GM21619 (cell line): ENCODE data around the gene ZNF576.
"Not testable (repeated sequence)": the region's sequence is repeated elsewhere in the genome, so short reads cannot be mapped to it uniquely, and the experiment has no call there.

Source experiments
- ATAC-seq: cut with Tn5 transposase; IDR thresholded peaks from one replicate; pipeline ENCODE4 v1.9.1; 2021; ENCODE audit not compliant: unreplicated experiment

The ZNF576 gene

DNA sequence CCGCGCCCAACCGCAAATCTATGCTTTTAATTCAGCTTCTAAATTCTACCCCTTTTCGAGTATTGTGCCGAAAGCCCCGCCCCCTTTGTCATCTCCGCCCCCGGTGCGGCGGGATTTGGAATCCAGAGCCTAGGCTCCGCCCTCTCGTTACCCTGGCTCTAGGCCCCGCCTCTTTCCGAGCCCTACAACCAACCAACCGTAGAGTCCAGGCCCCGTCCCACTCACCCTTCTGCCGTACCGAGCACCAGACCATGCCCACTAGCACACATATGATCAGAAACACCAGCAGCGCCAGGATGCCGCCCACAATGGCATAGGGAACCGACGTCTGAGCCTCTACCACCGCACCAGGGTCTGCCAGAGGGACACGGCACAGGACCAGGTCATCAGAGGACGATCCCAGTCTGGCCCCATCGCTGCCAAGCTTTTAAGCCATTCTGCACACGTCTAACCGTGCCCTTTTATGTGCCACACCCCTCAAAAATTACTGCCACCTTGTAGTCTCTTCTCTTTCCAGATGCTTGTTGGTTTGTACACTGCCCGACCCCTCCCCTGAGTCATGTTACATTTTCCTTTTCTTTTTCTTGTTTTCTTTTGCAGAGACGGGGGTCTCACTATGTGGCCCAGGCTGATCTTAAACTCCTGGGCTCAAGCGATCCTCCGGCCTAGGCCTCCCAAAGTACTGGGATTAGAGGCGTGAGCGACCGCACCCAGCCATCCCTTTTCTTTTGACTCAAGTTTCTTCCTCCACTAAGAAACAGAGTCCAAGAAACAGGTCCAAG, 27.7 kb downstream of the ZNF576 start:
- no peak for ATAC-seq

DNA sequence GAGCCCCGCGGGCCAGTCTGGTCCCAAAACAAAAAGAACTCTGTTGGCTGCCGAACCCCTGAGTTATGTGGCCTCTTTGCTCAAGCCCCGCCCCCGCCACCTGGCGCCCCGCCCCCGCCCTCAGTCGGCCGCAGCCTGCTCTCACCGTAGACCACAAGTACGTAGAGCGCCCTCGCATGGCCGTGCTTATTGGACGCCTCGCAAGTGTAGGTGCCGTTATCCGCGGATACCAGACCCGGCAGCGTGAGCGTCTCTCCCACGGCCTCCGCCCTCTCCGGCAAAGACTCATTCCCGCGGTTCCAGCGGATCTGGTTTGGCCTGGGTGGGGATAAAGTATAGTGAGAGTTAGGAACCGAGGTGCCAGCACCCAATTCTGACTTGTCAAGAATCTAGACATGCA, 28.5 kb downstream of the ZNF576 start:
- ATAC-seq: no peak

DNA sequence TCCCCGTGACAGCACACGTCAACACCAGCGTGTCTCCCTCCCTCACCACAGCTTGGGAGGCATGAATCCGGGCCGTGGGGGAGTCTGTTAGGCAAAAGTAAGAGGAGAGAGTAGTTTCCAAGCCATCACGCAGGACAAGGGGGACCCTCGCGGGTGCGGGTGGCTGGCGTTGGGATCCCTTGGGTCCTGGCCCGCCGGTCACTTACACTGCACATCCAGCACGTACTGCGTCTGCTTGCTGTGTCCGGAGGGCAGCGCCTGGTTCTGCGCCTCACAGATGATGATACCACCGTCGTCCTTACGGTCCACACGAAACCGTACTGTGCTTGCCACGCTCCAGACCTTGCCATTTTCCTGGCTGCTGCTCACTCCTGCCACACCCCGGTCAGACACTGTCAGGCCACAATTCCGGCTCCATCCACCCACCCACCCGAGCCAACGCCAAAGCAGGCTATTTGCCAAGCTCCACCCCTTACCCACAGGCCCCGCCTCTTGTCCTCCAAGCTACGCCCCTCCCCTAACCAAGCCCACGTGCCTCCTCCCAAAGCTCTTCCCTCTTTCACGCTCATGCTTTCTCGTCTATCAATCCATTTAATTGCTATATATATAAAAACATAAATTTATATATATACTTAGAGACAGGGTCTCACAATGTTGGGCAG, 29.7 kb downstream of the ZNF576 start:
- no peak for ATAC-seq

DNA sequence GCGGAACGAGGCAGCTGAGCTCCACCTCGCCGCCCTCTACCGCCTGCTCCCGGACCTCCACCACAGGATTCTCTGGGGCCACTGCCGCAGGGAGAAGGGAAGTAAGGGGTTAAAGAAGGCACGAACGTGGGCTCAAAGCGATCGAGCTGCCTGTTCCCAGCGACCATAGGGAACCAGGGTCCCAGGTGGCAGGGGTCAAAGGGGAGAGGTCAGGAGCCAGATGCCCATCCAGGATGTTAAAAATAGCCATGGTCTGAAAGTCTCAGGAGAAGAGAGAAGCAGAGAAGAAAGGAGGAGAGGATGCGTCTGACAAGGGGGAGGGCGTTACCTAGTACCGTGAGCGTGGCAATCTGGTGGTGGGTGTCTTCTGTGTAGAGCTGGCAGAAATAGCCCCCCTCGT, 30.4 kb downstream of the ZNF576 start:
- no peak for ATAC-seq

DNA sequence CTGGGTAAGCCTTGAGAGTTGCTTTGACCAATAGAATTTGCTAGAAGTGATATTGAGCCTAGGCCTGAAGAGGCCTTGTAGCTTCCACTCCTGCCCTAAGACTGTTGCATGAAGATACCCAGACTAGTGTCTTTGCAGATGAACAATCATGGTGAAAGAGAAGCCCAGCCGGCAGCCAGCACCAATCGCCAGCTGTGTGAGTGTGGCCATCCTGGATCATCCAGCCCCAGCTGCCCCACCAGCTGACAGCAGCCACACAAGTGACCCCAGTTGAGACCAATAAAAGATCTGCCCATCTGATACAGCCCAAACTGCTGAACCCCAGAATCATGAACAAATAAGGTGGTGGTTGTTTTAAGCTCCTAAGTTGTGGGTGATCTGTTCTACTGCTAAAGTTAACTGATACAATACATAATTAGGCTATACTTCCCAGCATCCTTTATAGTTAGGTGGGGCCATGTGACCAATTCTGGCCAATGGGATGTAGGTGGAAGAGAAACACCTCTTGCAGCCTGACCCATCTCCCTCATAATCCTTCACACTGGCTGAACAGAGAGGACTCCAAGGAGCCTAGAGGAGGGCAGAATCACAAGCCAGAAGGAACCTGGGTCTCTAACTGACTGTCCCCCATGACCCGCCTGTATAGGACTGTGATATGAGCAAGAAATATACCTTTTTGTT, 32.4 kb downstream of the ZNF576 start:
- ATAC-seq: no peak

DNA sequence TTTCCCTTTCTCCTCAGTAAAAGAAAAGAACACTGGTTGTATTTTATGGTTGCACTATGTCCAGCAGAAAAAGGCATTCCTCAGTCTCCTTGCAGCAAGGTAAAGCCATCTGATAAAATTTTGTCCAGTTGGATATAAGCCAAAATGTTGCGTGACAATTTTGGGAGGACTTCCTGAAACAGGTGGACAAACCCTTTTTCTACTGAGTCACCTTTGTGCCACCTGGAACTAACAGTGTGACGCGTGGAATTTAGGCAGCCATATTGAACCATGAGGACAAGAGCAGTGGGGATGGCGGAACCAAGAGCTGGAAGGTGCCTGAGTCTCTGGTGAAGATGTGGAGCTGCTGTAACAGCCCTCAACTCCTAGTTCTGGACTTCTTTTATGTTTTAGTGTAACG, 35.1 kb downstream of the ZNF576 start:
- no peak for ATAC-seq

DNA sequence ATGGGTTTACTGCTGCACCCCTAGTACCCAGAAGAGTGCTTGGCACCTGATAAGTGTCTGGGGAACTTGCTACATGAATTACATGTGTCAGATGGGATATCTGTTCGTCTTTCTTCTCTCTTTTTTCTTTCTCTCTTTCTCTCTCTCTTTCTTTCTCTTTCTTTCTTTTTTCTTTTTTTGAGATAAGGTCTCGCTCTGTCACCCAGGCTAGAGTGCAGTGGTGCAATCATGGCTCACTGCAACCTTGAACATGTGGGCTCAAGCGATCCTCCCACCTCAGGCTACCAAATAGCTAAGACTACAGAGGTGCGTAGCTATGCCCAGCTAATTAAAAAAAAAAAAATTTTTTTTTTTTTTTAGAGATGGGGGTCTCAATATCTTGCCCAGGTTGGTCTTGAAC, 37.1 kb downstream of the ZNF576 start:
- ATAC-seq: no peak

DNA sequence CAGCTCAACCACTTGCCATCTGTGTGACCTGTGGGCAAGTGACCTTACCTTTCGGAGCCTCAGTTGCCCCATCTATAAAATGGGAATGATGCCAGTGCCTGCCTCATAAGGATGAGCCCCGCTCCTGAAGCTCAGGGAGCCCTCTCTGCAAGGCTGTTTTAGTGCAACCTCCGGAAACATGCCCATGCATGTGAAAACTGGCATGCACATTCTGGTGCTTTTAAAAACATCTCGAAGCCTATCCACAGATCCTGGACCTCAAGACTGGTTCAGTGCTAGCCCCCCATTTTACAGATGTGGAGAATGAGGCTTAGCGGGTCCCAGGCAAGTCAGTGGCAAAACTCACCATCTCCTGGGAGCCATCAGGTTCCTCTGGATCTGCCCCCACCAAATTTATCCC, 37.7 kb downstream of the ZNF576 start:
- ATAC-seq: no peak

DNA sequence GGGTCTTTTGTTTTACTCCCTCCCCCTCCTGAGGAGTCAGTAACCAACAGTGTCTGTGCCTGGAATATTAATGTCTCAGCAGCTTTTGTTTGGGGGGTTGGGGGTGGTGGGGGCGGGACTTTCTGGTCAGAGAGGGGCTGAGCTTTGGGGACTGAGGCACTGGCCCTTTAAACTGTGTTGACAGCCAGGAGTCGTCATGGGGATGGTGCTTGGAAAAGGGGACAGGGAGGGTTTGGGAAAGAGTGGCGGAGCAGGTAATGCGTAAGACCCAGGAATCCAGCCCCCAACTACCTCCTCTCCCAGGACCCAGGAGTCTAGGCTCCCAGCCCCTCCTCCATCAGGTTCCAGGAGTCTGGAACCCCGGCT, 38.1 kb downstream of the ZNF576 start:
- no peak for ATAC-seq

DNA sequence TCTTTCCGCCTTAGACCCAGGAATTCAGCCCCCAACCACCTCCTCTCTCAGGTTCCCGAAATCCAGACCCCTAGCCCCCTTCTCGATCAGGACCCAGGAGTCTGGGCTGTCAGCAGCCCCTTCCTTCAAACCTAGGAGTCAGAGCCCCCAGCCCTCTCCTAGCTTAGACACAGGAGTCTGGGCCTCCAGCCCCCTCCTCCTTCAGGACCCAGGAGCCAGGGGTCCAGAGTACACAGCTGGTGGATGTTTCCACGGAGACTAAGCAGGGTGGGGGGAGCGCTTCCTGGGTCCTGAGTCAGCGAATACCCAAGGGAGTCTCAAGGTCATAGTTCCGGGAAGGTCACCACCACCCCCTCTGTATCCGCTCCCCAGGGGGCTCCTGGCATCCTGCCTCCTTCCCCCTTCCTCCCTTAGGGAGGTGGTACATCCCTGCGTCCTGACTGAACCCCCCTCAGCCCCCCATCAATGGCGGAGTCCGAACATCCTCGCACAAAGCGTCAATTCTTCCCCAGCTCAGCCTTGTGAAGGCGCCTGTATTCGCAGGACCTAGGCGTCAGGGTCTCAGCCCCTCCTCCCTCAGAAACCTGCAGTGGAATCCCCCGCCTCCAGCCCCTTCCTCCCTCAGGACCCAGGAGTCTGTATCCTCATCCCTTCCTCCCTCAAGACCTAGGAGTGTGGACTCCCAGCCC, 38.6 kb downstream of the ZNF576 start:
- no peak for ATAC-seq

DNA sequence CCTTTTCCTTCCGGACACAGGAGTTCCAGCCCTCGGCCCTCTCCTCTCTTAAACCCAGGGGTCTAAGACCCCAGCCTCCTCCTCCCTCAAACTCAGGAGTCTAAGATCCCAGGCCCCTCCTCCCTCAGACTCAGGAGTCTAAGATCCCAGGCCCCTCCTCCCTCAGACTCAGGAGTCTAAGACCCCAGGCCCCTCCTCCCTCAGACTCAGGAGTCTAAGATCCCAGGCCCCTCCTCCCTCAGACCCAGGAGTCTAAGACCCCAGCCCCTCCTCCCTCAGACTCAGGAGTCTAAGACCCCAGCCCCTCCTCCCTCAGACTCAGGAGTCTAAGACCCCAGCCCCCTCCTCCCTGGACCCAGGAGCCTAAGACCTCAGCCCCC, 39.2 kb downstream of the ZNF576 start:
- not testable (repeated sequence) for ATAC-seq

DNA sequence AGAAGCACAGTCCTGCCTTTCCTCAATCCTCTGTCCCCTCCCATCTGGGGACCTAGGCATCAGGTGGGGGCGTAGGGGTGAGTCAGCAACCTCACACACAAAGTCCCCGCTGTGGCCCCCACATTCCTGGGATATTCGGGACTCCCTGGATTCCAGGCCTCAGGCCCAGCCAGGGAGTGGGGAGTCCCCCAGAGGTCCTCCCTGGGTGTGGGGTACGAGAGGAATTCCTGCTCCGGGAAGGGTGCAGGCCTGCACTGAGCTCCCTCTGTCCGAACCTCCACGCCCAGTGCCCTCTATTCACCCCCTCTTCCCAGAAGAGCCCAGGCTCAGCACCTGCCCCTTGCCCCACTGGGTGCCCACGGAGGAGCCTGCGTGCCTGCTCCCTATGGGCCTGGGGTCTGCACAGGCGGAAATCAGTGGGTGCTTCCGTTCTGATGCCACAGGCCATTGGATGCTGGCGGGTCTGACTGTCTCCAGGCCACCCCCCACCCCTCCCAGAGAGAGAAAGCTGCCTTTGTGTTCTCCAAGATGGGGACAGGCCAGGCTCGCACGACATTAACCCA, 39.8 kb downstream of the ZNF576 start:
- no peak for ATAC-seq

DNA sequence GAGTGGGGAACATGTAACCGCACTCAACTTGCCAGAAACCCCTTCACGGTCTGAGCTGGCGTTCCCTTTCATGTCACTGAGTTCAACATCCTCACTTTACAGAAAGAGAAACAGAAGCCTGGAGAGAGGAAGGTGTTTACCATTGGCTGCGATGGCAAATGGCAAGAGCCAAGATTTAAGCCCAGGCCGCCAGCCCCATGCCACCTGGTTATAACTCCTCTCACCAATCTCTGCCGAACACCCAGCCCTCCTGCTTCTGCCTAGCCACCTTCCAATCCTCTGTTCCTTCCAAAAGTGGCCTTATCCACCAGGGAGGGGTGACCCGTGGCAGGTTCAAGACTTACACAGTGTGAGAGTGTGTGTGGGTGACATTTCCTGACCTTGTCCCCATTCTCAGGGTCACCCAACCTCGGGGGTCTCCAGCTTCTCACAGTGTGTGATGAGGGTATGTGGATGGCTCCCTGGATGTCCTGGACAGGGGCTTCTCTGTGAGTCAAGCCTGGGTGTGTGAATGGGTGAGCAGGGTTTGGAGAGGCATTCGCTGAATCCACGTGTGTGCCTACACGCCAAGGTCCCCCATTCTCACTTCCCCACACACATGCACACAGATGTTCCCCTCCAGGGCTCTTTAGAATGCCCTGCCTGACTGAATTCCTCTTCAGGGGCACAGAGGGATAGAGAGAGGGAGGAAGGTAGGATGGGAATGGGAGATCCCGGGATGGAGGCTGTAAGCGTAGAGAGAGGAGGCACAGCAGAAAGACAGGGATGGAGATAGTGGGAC, 42.0 kb downstream of the ZNF576 start:
- ATAC-seq: no peak

DNA sequence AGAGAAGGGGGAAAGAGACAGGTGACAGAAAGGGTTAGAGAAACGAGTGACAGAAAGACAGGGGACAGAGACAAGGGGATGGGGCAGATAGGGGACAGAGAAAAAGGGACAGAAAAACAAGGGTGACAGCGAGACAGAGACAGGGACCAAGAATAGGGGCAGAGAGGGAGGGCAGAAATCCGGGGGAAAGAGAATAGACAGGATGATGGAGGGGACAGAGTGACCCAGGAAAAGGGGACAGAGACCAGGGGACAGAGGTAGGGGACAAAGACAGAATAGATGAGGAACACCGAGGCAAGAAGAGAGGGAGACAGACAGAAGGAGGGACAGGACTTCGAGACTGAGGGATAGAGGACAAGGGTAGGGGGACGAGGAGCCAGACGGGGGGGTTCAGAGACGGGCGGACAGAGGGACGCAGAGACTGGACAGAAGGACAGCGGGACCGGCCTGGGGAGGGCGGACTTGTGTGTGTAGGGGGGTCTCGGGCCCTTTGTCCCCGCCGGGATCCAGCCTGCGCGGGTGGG, 42.7 kb downstream of the ZNF576 start:
- no peak for ATAC-seq

DNA sequence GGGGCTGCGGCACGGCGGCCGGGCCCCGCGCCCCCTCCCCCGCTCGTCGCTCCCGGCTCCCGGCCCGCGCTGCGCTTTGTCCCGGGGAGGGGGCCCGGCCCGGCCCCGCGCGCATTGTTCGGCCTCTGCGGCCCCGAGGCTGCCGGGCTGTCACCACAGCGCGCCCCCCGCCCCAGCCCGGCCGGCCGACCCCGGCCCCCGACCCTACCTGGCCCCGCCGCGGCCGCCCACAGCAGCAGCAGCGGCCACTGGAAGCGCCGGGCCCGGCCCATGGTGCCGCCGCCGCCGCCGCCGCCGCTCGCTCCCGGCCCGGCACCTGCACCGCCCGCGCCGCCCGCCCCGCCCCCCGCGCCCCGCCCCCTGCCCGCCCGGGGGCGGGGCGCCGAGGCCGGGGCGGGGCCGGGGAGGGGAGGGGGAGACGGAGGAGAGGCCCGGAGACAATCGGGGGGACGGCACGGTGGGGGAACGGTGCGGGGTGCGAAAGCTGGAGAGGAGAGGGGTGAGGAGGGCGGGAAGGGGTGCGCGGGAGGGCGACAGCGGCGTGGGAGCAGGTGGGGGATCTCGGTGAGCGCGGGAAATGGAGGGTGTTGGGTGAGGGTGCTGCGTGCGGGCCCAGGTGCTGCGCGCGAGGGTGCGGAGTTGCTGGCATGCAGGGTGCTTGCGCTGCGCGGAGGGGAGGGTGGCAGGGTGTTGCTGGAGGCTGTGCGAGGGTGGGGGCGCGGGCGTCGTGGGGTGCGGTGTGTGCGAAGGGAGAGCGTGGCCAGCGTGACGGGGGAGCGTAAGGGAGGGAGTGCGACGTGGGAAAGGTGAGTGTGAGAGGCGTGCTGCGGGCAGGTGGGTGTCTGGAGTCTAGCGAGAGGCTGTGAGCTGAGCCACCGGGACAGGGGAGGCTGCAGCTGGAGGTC, 43.4 kb downstream of the ZNF576 start, which contains the start of gene CADM4:
TSS of gene CADM4 (minus strand) at position 332 of the 905 bp plus-strand sequence. CDS start at position 272, 60 bp downstream.
- no peak for ATAC-seq

DNA sequence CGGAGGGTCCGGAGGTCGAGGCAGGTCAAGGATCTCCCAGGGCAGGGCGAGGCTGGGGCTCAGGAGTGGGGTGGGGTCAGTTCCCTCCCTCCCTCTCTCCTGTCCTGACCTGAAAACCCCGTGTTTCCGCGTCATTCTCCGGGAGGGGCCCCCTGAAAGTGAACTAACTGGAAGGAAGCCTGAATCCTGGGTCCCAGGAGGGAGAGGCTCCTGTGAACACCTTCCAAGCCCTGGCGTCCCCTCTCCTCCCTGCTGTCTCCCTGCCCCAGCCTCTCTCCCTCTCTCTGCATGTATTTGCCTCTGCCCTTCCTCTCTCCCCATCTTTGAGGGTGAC, 44.0 kb downstream of the ZNF576 start:
- no peak for ATAC-seq

DNA sequence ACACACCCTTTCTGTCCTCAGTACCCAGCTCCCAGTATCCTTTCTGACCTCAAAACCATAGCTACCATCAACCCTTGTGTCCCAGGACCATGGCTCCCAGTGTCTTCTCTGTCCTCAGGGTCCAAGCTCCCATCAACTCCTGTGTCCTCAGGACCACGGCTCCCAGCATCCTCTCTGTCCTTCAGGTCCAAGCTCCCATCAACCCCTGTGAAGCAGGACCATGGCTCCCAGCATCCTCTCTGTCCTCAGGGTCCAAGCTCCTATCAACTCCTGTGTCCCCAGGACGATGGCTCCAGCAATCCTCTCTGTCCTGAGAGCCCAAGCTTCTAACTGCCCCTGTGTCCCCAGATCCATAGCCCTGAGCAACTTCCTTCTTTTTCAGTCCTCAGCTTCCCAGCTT, 44.9 kb downstream of the ZNF576 start:
- no peak for ATAC-seq

DNA sequence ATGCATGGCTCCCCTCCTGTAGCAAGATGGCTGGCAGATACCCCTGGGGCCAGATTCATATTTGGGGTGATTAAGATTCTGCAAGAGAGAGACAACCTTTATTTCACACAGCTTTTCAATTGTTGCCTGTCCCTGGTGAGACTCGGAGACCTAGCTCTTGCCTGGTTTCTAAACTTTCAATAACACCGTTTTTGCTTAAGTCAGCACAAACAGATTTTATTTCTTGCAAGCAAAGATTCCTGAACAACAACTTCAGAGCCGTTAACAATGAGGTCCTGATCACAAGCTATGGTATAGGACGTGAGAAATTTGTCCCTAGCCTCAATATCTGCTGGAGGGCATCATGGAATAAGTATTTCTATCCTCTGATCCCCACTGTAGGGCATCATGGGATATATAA, 46.1 kb downstream of the ZNF576 start:
- no peak for ATAC-seq

DNA sequence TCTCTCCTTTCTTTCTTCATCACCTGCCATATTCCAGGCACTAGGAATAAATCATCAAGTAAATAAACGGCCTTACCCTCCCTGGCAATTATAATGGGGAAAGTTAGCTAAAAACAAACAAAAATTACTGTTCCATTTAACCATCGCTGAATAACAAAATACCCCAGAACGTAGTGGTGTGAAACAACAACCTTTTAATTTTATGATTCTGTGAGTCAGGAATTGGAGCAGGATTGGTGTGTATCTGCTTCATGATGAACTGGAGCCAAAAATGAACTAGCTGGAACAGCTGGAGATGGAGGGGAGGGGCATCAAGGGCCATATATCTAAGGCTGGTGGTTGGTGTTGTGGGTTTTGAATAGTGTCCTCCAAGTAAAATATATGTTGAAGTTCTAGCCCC, 46.9 kb downstream of the ZNF576 start:
- ATAC-seq: no peak
